Central memory CD4-positive, alpha-beta T cell (primary cell): ENCODE data around the gene NCAPD2.

Experiments used
- DNase-seq: peaks from one replicate; pipeline ENCODE4 v3.0.0; 2022
- total RNA-seq, 3 experiments: gene quantifications; one replicate each; lab custom pipeline; 2026; lab: John Stamatoyannopoulos, UW

Gene NCAPD2
- total RNA-seq: 60.0 to 88.6 (median 66.1) reads per million in 3 experiments

- peak; percentile 96 for DNase-seq
Observed at GRCh38 chr12:6493497-6494257, at the start of gene NCAPD2. Gene NCAPD2 (plus strand): TSS chr12:6494102. CDS start chr12:6495099, 997 bp downstream.

GRCh38 chr12:6444704-6445688 is 48.9 kb upstream of the NCAPD2 start, which contains the start of gene CD27:
Gene CD27 (plus strand): TSS chr12:6444955. CDS start chr12:6445096, 141 bp downstream.
- DNase-seq: peak; percentile 54

- DNase-seq: no peak
Observed at GRCh38 chr12:6450091-6450868, 43.6 kb upstream of the NCAPD2 start.

GRCh38 chr12:6450869-6451347 is 43.0 kb upstream of the NCAPD2 start:
- no peak for DNase-seq

- DNase-seq: peak; percentile 88
Observed at GRCh38 chr12:6451348-6452244, 42.3 kb upstream of the NCAPD2 start, which contains the start of gene TAPBPL. Gene TAPBPL (plus strand): TSS chr12:6452042. CDS start chr12:6452249, 207 bp downstream.

GRCh38 chr12:6452245-6452943 is 41.5 kb upstream of the NCAPD2 start:
- DNase-seq: no peak

- no peak for DNase-seq
Observed at GRCh38 chr12:6452944-6453630, 40.8 kb upstream of the NCAPD2 start.

GRCh38 chr12:6457220-6457945 is 36.5 kb upstream of the NCAPD2 start:
- no peak for DNase-seq

- DNase-seq: no peak
Observed at GRCh38 chr12:6458281-6459003, 35.5 kb upstream of the NCAPD2 start.

- DNase-seq: no peak
Observed at GRCh38 chr12:6459004-6459337, 34.9 kb upstream of the NCAPD2 start.

GRCh38 chr12:6460751-6461371 is 33.0 kb upstream of the NCAPD2 start:
- DNase-seq: peak; percentile 52

- DNase-seq: peak; percentile 87
Observed at GRCh38 chr12:6461401-6462233, 32.3 kb upstream of the NCAPD2 start.

- DNase-seq: no peak
Observed at GRCh38 chr12:6462234-6462995, 31.5 kb upstream of the NCAPD2 start.

- no peak for DNase-seq
Observed at GRCh38 chr12:6463216-6463615, 30.7 kb upstream of the NCAPD2 start.

- DNase-seq: no peak
Observed at GRCh38 chr12:6463858-6464257, 30.0 kb upstream of the NCAPD2 start.

GRCh38 chr12:6464531-6464930 is 29.4 kb upstream of the NCAPD2 start:
- no peak for DNase-seq
